Kidney capillary endothelial cell (primary cell): ENCODE data around the gene SLC16A10.
"Not testable (repeated sequence)": the region's sequence is repeated elsewhere in the genome, so short reads cannot be mapped to it uniquely, and the experiment has no call there.

Source experiments
- DNase-seq: peaks from one replicate; pipeline ENCODE4 v3.0.0-alpha.2; 2018; ENCODE audit warnings: low spot score

The SLC16A10 gene

GRCh38 chr6:111087106-111087835, at the start of gene SLC16A10:
TSS of gene SLC16A10 (plus strand) at chr6:111087503. CDS start at chr6:111087753, 250 bp downstream.
- no peak for DNase-seq

GRCh38 chr6:111038534-111039252, 48.6 kb upstream of the SLC16A10 start:
- DNase-seq: no peak

GRCh38 chr6:111041917-111042316, 45.4 kb upstream of the SLC16A10 start:
- DNase-seq: no peak

- no peak for DNase-seq
Measured at GRCh38 chr6:111047244-111047643, 40.1 kb upstream of the SLC16A10 start.

GRCh38 chr6:111050261-111051023, 36.9 kb upstream of the SLC16A10 start:
- DNase-seq: no peak

- no peak for DNase-seq
Measured at GRCh38 chr6:111052171-111052570, 35.1 kb upstream of the SLC16A10 start.

GRCh38 chr6:111057074-111057752, 30.1 kb upstream of the SLC16A10 start:
- DNase-seq: peak; percentile 26

GRCh38 chr6:111061508-111061907, 25.8 kb upstream of the SLC16A10 start:
- no peak for DNase-seq

GRCh38 chr6:111061985-111062384, 25.3 kb upstream of the SLC16A10 start:
- not testable (repeated sequence) for DNase-seq

GRCh38 chr6:111062860-111063259, 24.4 kb upstream of the SLC16A10 start:
- DNase-seq: not testable (repeated sequence)

GRCh38 chr6:111068109-111068865, 19.0 kb upstream of the SLC16A10 start:
- DNase-seq: no peak

- no peak for DNase-seq
Measured at GRCh38 chr6:111068866-111069234, 18.5 kb upstream of the SLC16A10 start.

GRCh38 chr6:111069382-111070104, 17.8 kb upstream of the SLC16A10 start:
- no peak for DNase-seq

GRCh38 chr6:111070105-111071005, 16.9 kb upstream of the SLC16A10 start:
- DNase-seq: no peak

- DNase-seq: no peak
Measured at GRCh38 chr6:111072801-111073360, 14.4 kb upstream of the SLC16A10 start.

- DNase-seq: no peak
Measured at GRCh38 chr6:111074311-111074710, 13.0 kb upstream of the SLC16A10 start.

- no peak for DNase-seq
Measured at GRCh38 chr6:111076024-111076695, 11.1 kb upstream of the SLC16A10 start.

GRCh38 chr6:111080698-111081097, 6.6 kb upstream of the SLC16A10 start:
- no peak for DNase-seq

- DNase-seq: no peak
Measured at GRCh38 chr6:111086685-111087084, 618 bp upstream of the SLC16A10 start.
